H9 (cell line): Measurements from ENCODE around the gene ZDHHC17. TPM values are rescaled to one million over a fixed set of nuclear protein-coding genes. Genes with fewer than 3 reads are reported as not detected.

Source experiments
- DNase-seq: peaks from one replicate; pipeline ENCODE4 v3.0.0-alpha.2; 2017
- H2AFZ ChIP-seq: one replicate; pipeline ENCODE4 v1.6.1; 2013; ENCODE audit warnings: mild to moderate bottlenecking, low read length, control low read depth, moderate library complexity
- H2AK5ac ChIP-seq: 2 replicates; pipeline ENCODE4 v1.6.1; 2013; ENCODE audit warnings: low read length, control low read depth, mixed read lengths; ENCODE audit not compliant: insufficient read length
- H2BK120ac ChIP-seq: one replicate; pipeline ENCODE4 v1.6.1; 2013; ENCODE audit warnings: low read depth, mild to moderate bottlenecking, low read length, control low read depth, inconsistent platforms; ENCODE audit not compliant: poor library complexity, severe bottlenecking
- H2BK12ac ChIP-seq: 2 replicates; pipeline ENCODE4 v1.6.1; 2013; ENCODE audit warnings: low read length, control low read depth, mixed read lengths, low read depth; ENCODE audit not compliant: insufficient read length
- H2BK15ac ChIP-seq: 2 replicates; pipeline ENCODE4 v1.6.1; 2013; ENCODE audit warnings: low read depth, low read length, control low read depth
- H2BK20ac ChIP-seq: one replicate; pipeline ENCODE4 v1.6.1; 2013; ENCODE audit warnings: low read depth, mild to moderate bottlenecking, low read length, control low read depth, inconsistent platforms; ENCODE audit not compliant: poor library complexity, severe bottlenecking
- H2BK5ac ChIP-seq: 2 replicates; pipeline ENCODE4 v1.6.1; 2013; ENCODE audit warnings: low read length, control low read depth, mixed read lengths; ENCODE audit not compliant: insufficient read length
- H3K14ac ChIP-seq: 2 replicates; pipeline ENCODE4 v1.6.1; 2013; ENCODE audit warnings: low read length, control low read depth; ENCODE audit not compliant: insufficient read depth
- H3K18ac ChIP-seq: 2 replicates; pipeline ENCODE4 v1.6.1; 2013; ENCODE audit warnings: low read depth, mild to moderate bottlenecking, mixed read lengths, low read length, control low read depth; ENCODE audit not compliant: insufficient read length
- H3K23ac ChIP-seq: 2 replicates; pipeline ENCODE4 v1.6.1; 2013; ENCODE audit warnings: low read length, control low read depth, mixed read lengths, low read depth; ENCODE audit not compliant: insufficient read length
- H3K23me2 ChIP-seq: 2 replicates; pipeline ENCODE4 v1.6.1; 2013; ENCODE audit warnings: low read depth, mild to moderate bottlenecking, mixed read lengths, low read length, control low read depth; ENCODE audit not compliant: insufficient read length, poor library complexity, severe bottlenecking
- H3K27ac ChIP-seq: 2 replicates; pipeline ENCODE4 v1.5.1; 2013; ENCODE audit warnings: low read length, control low read depth, mixed read lengths, low read depth; ENCODE audit not compliant: insufficient read length
- H3K27me3 ChIP-seq: 2 replicates; pipeline ENCODE4 v1.6.1; 2013; ENCODE audit warnings: low read length, control low read depth, inconsistent platforms; ENCODE audit not compliant: insufficient read depth
- H3K4ac ChIP-seq: 2 replicates; pipeline ENCODE4 v1.6.1; 2013; ENCODE audit warnings: low read depth, mild to moderate bottlenecking, control low read depth, inconsistent platforms, low read length, moderate library complexity
- H3K4me1 ChIP-seq: 2 replicates; pipeline ENCODE4 v1.6.1; 2013; ENCODE audit warnings: low read length, control low read depth, inconsistent platforms; ENCODE audit not compliant: insufficient read depth
- H3K4me2 ChIP-seq: 2 replicates; pipeline ENCODE4 v1.6.1; 2013; ENCODE audit warnings: low read length, control low read depth, mixed read lengths; ENCODE audit not compliant: insufficient read length, insufficient read depth
- H3K56ac ChIP-seq: 2 replicates; pipeline ENCODE4 v1.6.1; 2013; ENCODE audit warnings: low read depth, mild to moderate bottlenecking, mixed read lengths, low read length, control low read depth; ENCODE audit not compliant: insufficient read length
- H3K79me1 ChIP-seq: 2 replicates; pipeline ENCODE4 v1.6.1; 2013; ENCODE audit warnings: low read depth, mild to moderate bottlenecking, moderate library complexity, low read length, control low read depth, inconsistent platforms; ENCODE audit not compliant: insufficient read depth, poor library complexity, severe bottlenecking
- H3K79me2 ChIP-seq: 2 replicates; pipeline ENCODE4 v1.6.1; 2013; ENCODE audit warnings: low read length, control low read depth, inconsistent platforms; ENCODE audit not compliant: insufficient read depth
- H3K9ac ChIP-seq: 2 replicates; pipeline ENCODE4 v1.6.1; 2013; ENCODE audit warnings: low read length, control low read depth, mixed read lengths; ENCODE audit not compliant: insufficient read length; ENCODE audit errors: extremely low read depth
- H3K9me3 ChIP-seq: one replicate; pipeline ENCODE4 v1.6.1; 2013; ENCODE audit warnings: low read depth, low read length, inconsistent platforms; ENCODE audit not compliant: control insufficient read depth
- H3T11ph ChIP-seq: one replicate; pipeline ENCODE4 v1.6.1; 2013; ENCODE audit warnings: mild to moderate bottlenecking, low read length, control low read depth, inconsistent platforms
- H4K20me1 ChIP-seq: one replicate; pipeline ENCODE4 v1.6.1; 2013; ENCODE audit not compliant: control insufficient read depth, insufficient read length, insufficient read depth
- H4K5ac ChIP-seq: 2 replicates; pipeline ENCODE4 v1.6.1; 2013; ENCODE audit warnings: low read depth, mild to moderate bottlenecking, mixed read lengths, low read length, control low read depth; ENCODE audit not compliant: insufficient read length
- H4K8ac ChIP-seq: replicated peaks from 2 replicates; pipeline ENCODE4 v1.6.1; 2013; ENCODE audit warnings: low read length, control low read depth, mixed read lengths, low read depth; ENCODE audit not compliant: insufficient read length
- H4K91ac ChIP-seq: 2 replicates; pipeline ENCODE4 v1.6.1; 2013; ENCODE audit warnings: low read depth, mild to moderate bottlenecking, moderate library complexity, mixed read lengths, low read length, control low read depth; ENCODE audit not compliant: insufficient read length
- H3K27ac Mint-ChIP-seq, 3 experiments: 2 replicates in 2 of 3; 3 replicates in 1 of 3; pipeline ENCODE4 v1.8.0; 2020 to 2021; ENCODE audit warnings: mixed read lengths in 3 of 3, mild to moderate bottlenecking in 1 of 3, moderate library complexity in 1 of 3
- H3K27me3 Mint-ChIP-seq: 2 replicates; pipeline ENCODE4 v1.8.0; 2021; ENCODE audit warnings: low read depth, mild to moderate bottlenecking, moderate library complexity, mixed read lengths
- H3K36me3 Mint-ChIP-seq, 3 experiments: 2 replicates in 2 of 3; 3 replicates in 1 of 3; pipeline ENCODE4 v1.8.0; 2020 to 2021; ENCODE audit warnings: low read depth in 3 of 3, mixed read lengths in 3 of 3; ENCODE audit not compliant: insufficient read depth in 1 of 3
- H3K4me1 Mint-ChIP-seq, 2 experiments: 2 replicates each; pipeline ENCODE4 v1.8.0; 2020; ENCODE audit warnings: mixed read lengths in 2 of 2
- H3K4me3 Mint-ChIP-seq, 2 experiments: 2 replicates in 1 of 2; 3 replicates in 1 of 2; pipeline ENCODE4 v1.8.0; 2020 to 2021; ENCODE audit warnings: mild to moderate bottlenecking in 2 of 2, mixed read lengths in 2 of 2, moderate library complexity in 1 of 2
- H3K9me3 Mint-ChIP-seq, 2 experiments: 2 replicates in 1 of 2; 3 replicates in 1 of 2; pipeline ENCODE4 v1.8.0; 2020; ENCODE audit warnings: mild to moderate bottlenecking in 2 of 2, mixed read lengths in 2 of 2, moderate library complexity in 1 of 2
- CTCF ChIP-seq: fragments of 200-600 bp; sonication (generic); conservative IDR thresholded peaks from 3 replicates; pipeline ENCODE4 v1.8.0; 2021; ENCODE audit warnings: antibody characterized with exemption, mild to moderate bottlenecking
- WGBS: extraction: QIAGEN DNeasy Blood & Tissue Kit; methylation state at CpG from one replicate; pipeline ENCODE4 v1.1.7; 2013; ENCODE audit warnings: missing lambda C conversion rate, low lambda C conversion rate, mixed read lengths; ENCODE audit not compliant: insufficient read length; ENCODE audit errors: extremely low coverage; 5-methylcytosine and 5-hydroxymethylcytosine counted together
- total RNA-seq: library from RNA; stranded (reverse); gene quantifications from 2 replicates; pipeline ENCODE4 v1.2.1, GENCODE V29; 2021

Gene ZDHHC17
- total RNA-seq, 1 experiment from 2014 or later, result 32.6 TPM

- Histone ChIP-seq H2BK5ac (no peak overlapping the region), H2BK20ac (no peak overlapping the region), H4K20me1 (no peaks in the 10 kb centered on the region), H4K91ac (no peak overlapping the region), H3K14ac (no peak overlapping the region), H3K4me1 (peaks cover 5% of the 10 kb centered on the region; the same call in 1 of the 2 replicates), H3K56ac (no peak overlapping the region), H3K4ac (no peak overlapping the region), H2BK12ac (no peak overlapping the region), H4K5ac (no peak overlapping the region), H3T11ph (no peak overlapping the region), H3K79me2 (no peaks in the 10 kb centered on the region), H3K27ac (no peak overlapping the region), H2BK120ac (no peak overlapping the region), H3K4me2 (no peak overlapping the region), H4K8ac (no peak overlapping the region), H3K27me3 (no peaks in the 10 kb centered on the region), H3K23ac (no peak overlapping the region), H2AFZ (no peak overlapping the region), H3K9me3 (no peaks in the 10 kb centered on the region), H3K9ac (no peak overlapping the region), H3K18ac (no peak overlapping the region), H2BK15ac (no peak overlapping the region), H2AK5ac (no peak overlapping the region), H3K79me1 (no peaks in the 10 kb centered on the region), H3K23me2 (no peaks in the 10 kb centered on the region)
- no peak for TF ChIP-seq CTCF
- Mint-ChIP-seq H3K36me3 (no peaks in the 10 kb centered on the region), H3K27me3 (no peaks in the 10 kb centered on the region), H3K4me1 (peaks cover 24 to 28% of the 10 kb centered on the region in 2 experiments), H3K9me3 (peaks cover 0 to 3% of the 10 kb centered on the region in 2 experiments; a peak in 1 of 5 replicates), H3K4me3 (no peak overlapping the region), H3K27ac (no peak overlapping the region)
- no peak for DNase-seq
- WGBS, result no CpG with 5 or more reads among the region's 1 CpG
Observed at GRCh38 chr12:76714415-76714814, 49.5 kb upstream of the ZDHHC17 start.
